H1 (cell line): Measurements from ENCODE around the gene HRH2. TPM values are rescaled to one million over a fixed set of nuclear protein-coding genes. Genes with fewer than 3 reads are reported as not detected.

Experiments
- CTCF ChIA-PET: fragments of 300-600 bp; sonication (Branson Sonifier 250); formaldehyde crosslinking; loops from one replicate; lab custom pipeline; 2021; ENCODE audit not compliant: partially characterized antibody; lab: Charles Lee
- POLR2A ChIA-PET: fragments of 300-600 bp; sonication (Branson Sonifier 250); formaldehyde crosslinking; loops from one replicate; lab custom pipeline; 2021; ENCODE audit warnings: inconsistent platforms; ENCODE audit not compliant: partially characterized antibody; lab: Charles Lee
- DNase-seq, 2 experiments: peaks; one replicate each; pipeline versions ENCODE4 v3.0.0 to v3.0.0-alpha.2; 2010 to 2022; ENCODE audit warnings: low spot score in 2 of 2, low read depth in 1 of 2, mixed read lengths in 1 of 2
- FAIRE-seq: peaks from 2 replicates; lab custom pipeline; 2011; peaks lifted over from hg19 to GRCh38; lab: Jason Lieb, UNC
- H2AFZ ChIP-seq: 2 replicates; pipeline ENCODE4 v1.8.1; 2012; ENCODE audit warnings: low read length, inconsistent platforms
- H2AK5ac ChIP-seq: 2 replicates; pipeline ENCODE4 v1.6.1; 2013; ENCODE audit warnings: low read depth, low read length
- H2BK120ac ChIP-seq: replicated peaks from 2 replicates; pipeline ENCODE3; 2013; ENCODE audit warnings: low read depth, low read length, inconsistent platforms
- H2BK12ac ChIP-seq: 2 replicates; pipeline ENCODE4 v1.6.1; 2013; ENCODE audit warnings: low read depth, low read length
- H2BK15ac ChIP-seq: 2 replicates; pipeline ENCODE4 v1.6.1; 2013; ENCODE audit warnings: low read length
- H2BK20ac ChIP-seq: 2 replicates; pipeline ENCODE4 v1.6.1; 2013; ENCODE audit warnings: low read length
- H2BK5ac ChIP-seq: 2 replicates; pipeline ENCODE4 v1.6.1; 2013; ENCODE audit warnings: low read depth, low read length
- H3K14ac ChIP-seq: 2 replicates; pipeline ENCODE4 v1.6.1; 2013; ENCODE audit warnings: inconsistent platforms; ENCODE audit not compliant: insufficient read length
- H3K18ac ChIP-seq: 2 replicates; pipeline ENCODE4 v1.6.1; 2013; ENCODE audit warnings: low read length; ENCODE audit errors: extremely low read depth
- H3K23ac ChIP-seq: 2 replicates; pipeline ENCODE4 v1.6.1; 2013; ENCODE audit warnings: inconsistent platforms; ENCODE audit not compliant: insufficient read length
- H3K23me2 ChIP-seq: 2 replicates; pipeline ENCODE4 v1.6.1; 2013; ENCODE audit warnings: low read depth, low read length
- H3K27ac ChIP-seq: 2 replicates; pipeline ENCODE4 v1.6.1; 2011; ENCODE audit warnings: low read depth, low read length, inconsistent platforms
- H3K27me3 ChIP-seq, 4 experiments: replicated peaks in 1 of 4; 1 replicate in 1 of 4; 2 replicates in 3 of 4; pipeline versions ENCODE4 v1.6.1 to v1.8.1; 2011 to 2013; ENCODE audit warnings: low read length in 3 of 4, mild to moderate bottlenecking in 3 of 4, inconsistent platforms in 2 of 4, mixed read lengths in 2 of 4, moderate library complexity in 1 of 4; ENCODE audit not compliant: control insufficient read depth in 3 of 4, insufficient read depth in 3 of 4; ENCODE audit errors: extremely low read depth in 1 of 4
- H3K36me3 ChIP-seq, 4 experiments: 2 replicates each; pipeline versions ENCODE4 v1.6.1 to v1.8.1; 2011 to 2013; ENCODE audit warnings: mild to moderate bottlenecking in 4 of 4, low read length in 3 of 4, moderate library complexity in 2 of 4, control low read depth in 1 of 4, inconsistent platforms in 1 of 4; ENCODE audit not compliant: insufficient read depth in 4 of 4, control insufficient read depth in 2 of 4
- H3K4ac ChIP-seq: replicated peaks from 2 replicates; pipeline ENCODE3; 2013; ENCODE audit warnings: low read length, low read depth, mixed read lengths, inconsistent platforms; ENCODE audit not compliant: insufficient read length
- H3K4me1 ChIP-seq, 4 experiments: replicated peaks in 1 of 4; 1 replicate in 1 of 4; 2 replicates in 3 of 4; pipeline versions ENCODE4 v1.6.1 to v1.8.1; 2011 to 2013; ENCODE audit warnings: low read length in 3 of 4, inconsistent platforms in 2 of 4, mixed read lengths in 1 of 4; ENCODE audit not compliant: insufficient read depth in 4 of 4, control insufficient read depth in 3 of 4
- H3K4me2 ChIP-seq, 2 experiments: 2 replicates each; pipeline versions ENCODE4 v1.6.1 to v1.8.1; 2011 to 2013; ENCODE audit warnings: low read depth in 2 of 2, low read length in 2 of 2, control low read depth in 1 of 2, inconsistent platforms in 1 of 2, mild to moderate bottlenecking in 1 of 2; ENCODE audit not compliant: insufficient read depth in 1 of 2
- H3K4me3 ChIP-seq, 4 experiments: fragments of 200-600, 300-600 bp in 1 of 4; sonication (generic), shearing (Covaris generic), sonication (Bioruptor Twin) in 1 of 4; 2 replicates each; pipeline versions ENCODE4 v1.5.1 to v1.8.1; 2011 to 2016; ENCODE audit warnings: low read length in 4 of 4, low read depth in 3 of 4, control low read depth in 2 of 4, inconsistent platforms in 2 of 4, mild to moderate bottlenecking in 2 of 4, mixed read lengths in 1 of 4, moderate library complexity in 1 of 4; ENCODE audit not compliant: insufficient read depth in 2 of 4; ENCODE audit errors: extremely low read depth in 1 of 4
- H3K56ac ChIP-seq: replicated peaks from 2 replicates; pipeline ENCODE3; 2013; ENCODE audit warnings: low read depth, mild to moderate bottlenecking, mixed read lengths, low read length, inconsistent platforms; ENCODE audit not compliant: insufficient read length
- H3K79me1 ChIP-seq: 2 replicates; pipeline ENCODE4 v1.6.1; 2013; ENCODE audit warnings: low read depth, low read length, control low read depth
- H3K79me2 ChIP-seq, 2 experiments: 2 replicates each; pipeline versions ENCODE4 v1.6.1 to v1.8.1; 2012 to 2013; ENCODE audit warnings: low read length in 2 of 2, mild to moderate bottlenecking in 2 of 2, inconsistent platforms in 1 of 2; ENCODE audit not compliant: insufficient read depth in 2 of 2, control insufficient read depth in 1 of 2
- H3K9ac ChIP-seq, 4 experiments: replicated peaks in 1 of 4; 1 replicate in 1 of 4; 2 replicates in 3 of 4; pipeline versions ENCODE4 v1.6.1 to v1.8.1; 2011 to 2013; ENCODE audit warnings: low read depth in 3 of 4, low read length in 3 of 4, control low read depth in 2 of 4, mild to moderate bottlenecking in 2 of 4, moderate library complexity in 2 of 4, inconsistent platforms in 1 of 4; ENCODE audit errors: extremely low read depth in 1 of 4
- H3K9me3 ChIP-seq, 2 experiments: 2 replicates each; pipeline versions ENCODE4 v1.6.1 to v1.8.1; 2012 to 2013; ENCODE audit warnings: mild to moderate bottlenecking in 2 of 2, moderate library complexity in 2 of 2, control low read depth in 1 of 2, inconsistent platforms in 1 of 2, low read depth in 1 of 2, low read length in 1 of 2, mixed read lengths in 1 of 2; ENCODE audit not compliant: insufficient read depth in 2 of 2
- H4K20me1 ChIP-seq, 2 experiments: replicated peaks in 1 of 2; 2 replicates each; pipeline versions ENCODE3 to v1.8.1; 2011 to 2013; ENCODE audit warnings: inconsistent platforms in 2 of 2, low read length in 2 of 2, mild to moderate bottlenecking in 1 of 2; ENCODE audit not compliant: insufficient read depth in 2 of 2, control insufficient read depth in 1 of 2
- H4K5ac ChIP-seq: 2 replicates; pipeline ENCODE4 v1.6.1; 2013; ENCODE audit warnings: low read length, low read depth, mixed read lengths, inconsistent platforms; ENCODE audit not compliant: insufficient read length
- H4K8ac ChIP-seq: 2 replicates; pipeline ENCODE4 v1.8.0; 2013; ENCODE audit warnings: mild to moderate bottlenecking, moderate library complexity, low read length, inconsistent platforms; ENCODE audit not compliant: insufficient read depth; ENCODE audit errors: extremely low read depth
- H4K91ac ChIP-seq: replicated peaks from 2 replicates; pipeline ENCODE3; 2013; ENCODE audit warnings: low read length, mixed read lengths, inconsistent platforms; ENCODE audit not compliant: insufficient read length
- CHD2 ChIP-seq: IDR thresholded peaks from 2 replicates; pipeline ENCODE4 v1.6.1; 2012; ENCODE audit warnings: low read length, improper control_type of control experiment
- PHF8 ChIP-seq: fragments of 200-600 bp; sonication (generic); conservative IDR thresholded peaks from 2 replicates; pipeline ENCODE4 v1.7.1; 2012; ENCODE audit warnings: low read depth, mild to moderate bottlenecking, inconsistent platforms, low read length, moderate library complexity
- SP2 ChIP-seq: IDR thresholded peaks from 2 replicates; pipeline ENCODE4 v1.6.1; 2012; ENCODE audit warnings: mild to moderate bottlenecking, low read length, inconsistent platforms
- WGBS, 2 experiments: shearing (Covaris generic) in 1 of 2; methylation state at CpG; one replicate each; pipeline versions ENCODE4 v1.1.6 to v1.1.7; 2013 to 2015; ENCODE audit warnings: low lambda C conversion rate in 2 of 2, mixed read lengths in 2 of 2, inconsistent platforms in 1 of 2, low coverage in 1 of 2, missing lambda C conversion rate in 1 of 2; ENCODE audit not compliant: insufficient replicate concordance in 2 of 2, insufficient coverage in 1 of 2, insufficient read length in 1 of 2; ENCODE audit errors: extremely low coverage in 1 of 2, missing lambda C conversion rate in 1 of 2; 5-methylcytosine and 5-hydroxymethylcytosine counted together
- polyA plus RNA-seq, 7 experiments: library from polyadenylated mRNA; depleted of rRNA in 3 of 7; stranded (reverse) in 5 of 7; unstranded in 2 of 7; fragments of >200 nt in 5 of 7; fragments of 200-250 nt in 2 of 7; gene quantifications; 1 replicate in 5 of 7; 2 replicates in 1 of 7; 4 replicates in 1 of 7; pipeline versions ENCODE4 v1.2.1 to v1.2.3, GENCODE V29; 2011 to 2013; ENCODE audit warnings: missing spikeins in 2 of 7, mixed read lengths in 2 of 7
- total RNA-seq: library from RNA; stranded (reverse); fragmentation: NEBNext Ultra II Directional; extraction: Animal tissue kit (Norgen Biotek cat#: 25700); gene quantifications from 2 replicates; pipeline ENCODE4 v1.2.1, GENCODE V29; 2021

HRH2 gene
- total and polyA plus RNA-seq, 2 of the 8 experiments (the other 6 are each of a cell fraction or from before 2014, with no cell fraction given): 7.8 to 8.1 TPM

DNA sequence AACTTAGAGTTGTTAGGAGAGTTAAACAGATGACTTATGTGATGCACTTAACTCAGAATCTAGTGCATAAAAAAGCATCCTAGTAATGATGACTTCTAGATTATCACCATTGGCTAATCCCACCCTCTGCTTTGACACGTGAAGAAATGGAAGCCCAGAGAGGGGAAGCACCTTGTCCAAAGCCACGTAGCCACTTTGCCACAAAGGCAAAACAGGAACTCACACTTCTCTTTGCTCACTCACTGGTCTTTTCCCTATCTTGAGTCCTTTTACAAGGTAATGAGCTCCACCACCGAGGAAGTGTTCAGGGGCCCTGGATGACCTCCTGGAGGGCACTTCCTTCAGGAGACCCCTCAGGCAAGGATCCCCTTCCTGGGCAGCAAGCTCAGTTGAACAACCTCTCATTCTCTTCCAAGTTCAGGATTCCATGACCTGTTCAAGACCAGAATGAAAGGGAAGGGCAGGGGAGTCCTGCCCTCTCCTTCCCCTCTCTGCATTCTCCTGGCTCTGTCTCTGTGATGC, 89.7 kb downstream of the HRH2 start:
- no peak overlapping the region for H4K5ac ChIP-seq
- CTCF ChIA-PET: interaction anchor here (1.4 to 6.4 kb wide), 3 partner anchors 18 to 59 kb away, joined by 4 to 43 read pairs (median 5); no protein-coding TSS in a partner anchor
- no peaks in the 10 kb centered on the region for H3K79me1 ChIP-seq
- H4K91ac ChIP-seq: no peak overlapping the region
- H2AK5ac ChIP-seq: no peak overlapping the region
- 0 out of 4 replicates have a peak overlapping the region, but pooled peaks of 1 of the 2 experiments have one; percentile 38 for H3K4me2 ChIP-seq
- no peak for TF ChIP-seq CHD2
- no peak for TF ChIP-seq PHF8
- TF ChIP-seq SP2: no peak
- TF ChIP-seq, all 59 proteins: peak for 0
- no peak overlapping the region for H3K56ac ChIP-seq
- DNase-seq (peak in 1 of 2 experiments; percentile 23), FAIRE-seq (no peak)
- no peak overlapping the region for H2BK12ac ChIP-seq
- H2BK20ac ChIP-seq: no peak overlapping the region
- no peak overlapping the region for H3K9ac ChIP-seq
- no peaks in the 10 kb centered on the region for H3K23me2 ChIP-seq
- no peak overlapping the region for H3K23ac ChIP-seq
- H3K4me1 ChIP-seq: peaks cover 0 to 3% (median 2%) of the 10 kb centered on the region in 4 experiments; a peak in 2 of 7 replicates
- H3K9me3 ChIP-seq: no peaks in the 10 kb centered on the region
- no peak overlapping the region for H3K14ac ChIP-seq
- POLR2A ChIA-PET: no interaction called here
- H3K27ac ChIP-seq: no peak overlapping the region
- WGBS, 2 experiments: 78% methylated on average over 3 of the region's 3 CpGs; no CpG with 5 or more reads in 1 of the 2 experiments
- H3K4me3 ChIP-seq: no peak overlapping the region
- no peak overlapping the region for H2BK5ac ChIP-seq
- H3K36me3 ChIP-seq: no peaks in the 10 kb centered on the region
- 0 out of 7 replicates have a peak, but pooled peaks cover 0 to 2% (median 0%) of the 10 kb centered on the region in 4 experiments for H3K27me3 ChIP-seq
- no peak overlapping the region for H3K4ac ChIP-seq
- H2BK120ac ChIP-seq: no peak overlapping the region
- H2BK15ac ChIP-seq: no peak overlapping the region
- H4K8ac ChIP-seq: no peak overlapping the region
- H3K18ac ChIP-seq: no peak overlapping the region
- no peak overlapping the region for H2AFZ ChIP-seq
- H3K79me2 ChIP-seq: no peaks in the 10 kb centered on the region
- peaks cover 0 to 2% of the 10 kb centered on the region in 2 experiments for H4K20me1 ChIP-seq
